ENCODE measurements around the gene MED15.

Gene MED15

GRCh38 chr22:20632518-20632917 lies 125.1 kb downstream of the MED15 start:
- DNase-seq, result no peak

GRCh38 chr22:20634560-20635226 lies 127.3 kb downstream of the MED15 start:
- DNase-seq, result no peak

GRCh38 chr22:20635227-20635591 lies 127.8 kb downstream of the MED15 start:
- no peak for DNase-seq

- DNase-seq, result no peak
Observed at GRCh38 chr22:20636075-20636812, 128.8 kb downstream of the MED15 start.

- DNase-seq, result no peak
Observed at GRCh38 chr22:20636945-20637344, 129.5 kb downstream of the MED15 start.
